Measurements from ENCODE around the gene BAG3.

BAG3 gene

DNA sequence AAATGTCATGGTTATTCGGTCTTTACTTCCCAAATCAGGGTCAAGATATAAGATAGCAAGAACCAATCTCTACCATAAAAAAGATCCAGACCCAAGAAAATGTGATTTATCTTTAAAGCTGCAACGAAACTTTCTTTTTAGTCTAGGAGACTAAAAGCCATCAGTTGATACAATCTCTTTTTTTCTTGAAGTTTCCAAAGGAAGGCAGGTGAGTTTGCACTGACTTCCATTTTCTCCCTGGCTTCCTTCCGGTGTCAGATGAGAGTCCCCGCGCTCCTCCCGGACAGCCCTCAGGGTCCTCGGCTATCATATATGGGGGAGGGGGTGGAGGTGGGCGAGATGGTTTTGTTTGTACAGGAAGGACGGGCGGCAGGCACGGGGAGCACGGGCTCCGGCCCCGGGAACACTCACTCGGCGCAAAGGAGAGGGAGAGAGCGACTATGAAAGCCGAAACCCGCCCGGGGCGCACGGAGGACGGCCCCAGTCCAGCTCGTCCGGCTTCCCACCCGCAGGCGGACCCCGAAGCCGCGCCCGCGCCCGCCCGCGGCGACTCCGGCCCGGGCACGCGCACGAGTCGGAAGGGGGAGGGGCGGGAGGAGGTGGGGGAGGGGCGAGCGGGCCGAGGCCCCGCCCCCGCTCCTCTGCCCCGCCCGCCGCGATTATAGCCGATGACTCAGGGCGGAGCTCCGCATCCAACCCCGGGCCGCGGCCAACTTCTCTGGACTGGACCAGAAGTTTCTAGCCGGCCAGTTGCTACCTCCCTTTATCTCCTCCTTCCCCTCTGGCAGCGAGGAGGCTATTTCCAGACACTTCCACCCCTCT, at the start of gene BAG3:
TSS of gene BAG3 (plus strand) at position 689 of the 822 bp plus-strand sequence. CDS start 296 bp downstream, outside the sequence.
- TF ChIP-seq, protein P1, sequence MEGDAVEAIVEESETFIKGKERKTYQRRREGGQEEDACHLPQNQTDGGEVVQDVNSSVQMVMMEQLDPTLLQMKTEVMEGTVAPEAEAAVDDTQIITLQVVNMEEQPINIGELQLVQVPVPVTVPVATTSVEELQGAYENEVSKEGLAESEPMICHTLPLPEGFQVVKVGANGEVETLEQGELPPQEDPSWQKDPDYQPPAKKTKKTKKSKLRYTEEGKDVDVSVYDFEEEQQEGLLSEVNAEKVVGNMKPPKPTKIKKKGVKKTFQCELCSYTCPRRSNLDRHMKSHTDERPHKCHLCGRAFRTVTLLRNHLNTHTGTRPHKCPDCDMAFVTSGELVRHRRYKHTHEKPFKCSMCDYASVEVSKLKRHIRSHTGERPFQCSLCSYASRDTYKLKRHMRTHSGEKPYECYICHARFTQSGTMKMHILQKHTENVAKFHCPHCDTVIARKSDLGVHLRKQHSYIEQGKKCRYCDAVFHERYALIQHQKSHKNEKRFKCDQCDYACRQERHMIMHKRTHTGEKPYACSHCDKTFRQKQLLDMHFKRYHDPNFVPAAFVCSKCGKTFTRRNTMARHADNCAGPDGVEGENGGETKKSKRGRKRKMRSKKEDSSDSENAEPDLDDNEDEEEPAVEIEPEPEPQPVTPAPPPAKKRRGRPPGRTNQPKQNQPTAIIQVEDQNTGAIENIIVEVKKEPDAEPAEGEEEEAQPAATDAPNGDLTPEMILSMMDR (conservative IDR thresholded peaks at IDR 0.05) = no peak
- H3K27ac ChIP-seq = peak within 1 kb of the TSS; percentile 82

DNA sequence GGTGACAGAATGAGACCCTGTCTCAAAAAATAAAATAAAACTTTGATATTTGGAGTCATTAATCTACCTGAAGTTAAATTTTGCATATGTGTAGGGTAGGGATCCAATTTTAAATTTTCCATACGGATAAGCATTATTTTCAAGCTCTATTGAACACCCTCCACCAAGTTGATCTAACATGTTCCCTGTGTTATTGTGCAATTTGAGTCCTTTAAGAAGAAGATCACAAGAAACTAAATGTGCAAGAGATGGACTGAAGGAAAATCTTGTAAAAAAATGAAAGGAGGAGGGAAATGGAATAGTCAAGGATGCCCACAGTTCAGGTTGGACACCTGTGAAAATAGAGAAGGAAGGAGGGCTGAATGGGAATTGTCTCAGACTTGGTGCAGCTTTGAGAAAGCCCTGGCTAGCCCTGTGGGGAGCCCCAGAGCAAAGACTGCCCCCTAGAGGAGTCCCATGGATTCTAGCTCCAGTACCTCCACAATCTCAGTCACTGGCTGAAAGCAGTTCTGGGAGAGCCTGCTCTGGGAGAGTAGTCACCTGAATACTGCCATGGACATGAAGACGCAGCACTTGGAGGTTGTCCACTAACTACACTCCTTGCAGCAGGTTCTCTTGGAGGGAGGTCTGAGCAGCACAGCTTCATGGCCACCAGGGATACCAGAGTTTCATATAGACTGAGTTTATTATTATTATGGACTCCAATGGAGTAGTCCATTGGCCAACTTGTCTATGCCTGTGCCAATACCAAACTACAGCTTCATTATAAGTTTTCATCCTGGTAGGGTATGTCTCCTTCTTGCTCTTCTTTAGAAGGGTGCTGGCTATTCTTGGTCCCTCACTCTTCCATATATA, 48.7 kb upstream of the BAG3 start:
- TF ChIP-seq, protein P1 (conservative IDR thresholded peaks at IDR 0.05) = no peak
- no peak overlapping the region for H3K27ac ChIP-seq

DNA sequence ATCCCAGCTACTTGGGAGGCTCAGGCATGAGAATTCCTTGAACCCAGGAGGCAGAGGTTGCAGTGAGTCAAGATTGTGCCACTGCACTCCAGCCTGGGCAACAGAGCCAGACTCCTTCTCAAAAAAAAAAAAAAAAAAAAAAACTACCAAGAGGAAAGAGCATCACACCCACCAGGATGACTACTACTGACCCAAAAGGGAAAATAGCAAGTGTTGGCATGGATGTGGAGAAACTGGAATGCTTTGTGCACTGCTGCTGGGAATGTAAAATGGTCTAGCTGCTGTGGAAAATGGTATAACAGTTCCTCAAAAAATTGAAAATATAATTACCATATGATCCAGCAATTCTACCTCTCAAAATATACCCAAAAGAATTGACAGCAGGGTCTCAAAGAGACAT, 46.7 kb upstream of the BAG3 start:
- H3K27ac ChIP-seq = no peak overlapping the region
- TF ChIP-seq, protein P1 (conservative IDR thresholded peaks at IDR 0.05) = no peak

DNA sequence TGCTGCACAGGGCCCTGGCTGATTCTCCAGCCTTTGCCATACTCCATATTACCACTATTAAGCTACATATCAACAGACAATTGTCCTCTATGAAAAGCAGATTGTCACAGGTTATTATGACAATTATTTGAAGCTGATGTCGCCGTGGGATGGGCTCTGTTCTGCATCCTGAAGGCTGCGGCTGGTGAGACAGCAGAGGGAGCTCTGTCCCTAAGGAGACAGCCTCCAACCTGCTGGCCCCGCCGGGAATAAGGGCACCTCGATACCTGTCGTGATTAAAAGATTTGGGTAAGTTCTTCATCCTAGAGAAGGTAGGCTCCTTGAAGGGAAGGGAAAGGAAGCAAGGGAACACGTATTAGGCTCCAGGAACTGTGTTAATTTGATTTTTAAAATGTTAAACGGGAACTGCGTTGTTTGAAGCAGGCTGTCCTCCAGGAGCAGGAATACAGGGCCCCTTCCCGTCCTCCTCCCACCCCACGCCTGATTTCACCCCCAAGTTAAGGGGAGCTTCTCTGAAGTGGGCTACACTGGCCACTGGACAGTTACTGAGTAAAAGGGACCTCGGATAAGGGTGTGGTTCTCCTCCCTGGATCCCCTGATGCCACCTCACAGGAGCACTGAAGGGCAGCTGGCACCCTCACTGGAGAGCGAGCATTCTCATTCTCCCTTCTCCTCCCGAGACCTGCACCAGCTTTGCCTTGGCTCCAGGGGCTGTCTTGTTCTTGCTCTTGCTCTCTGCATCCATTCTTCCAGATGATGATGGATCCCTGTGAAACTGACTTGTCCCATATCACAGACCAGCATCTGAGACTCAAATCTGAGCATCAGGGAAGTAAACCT, 42.6 kb upstream of the BAG3 start:
- TF ChIP-seq, protein P1 (conservative IDR thresholded peaks at IDR 0.05) = peak; percentile 85

DNA sequence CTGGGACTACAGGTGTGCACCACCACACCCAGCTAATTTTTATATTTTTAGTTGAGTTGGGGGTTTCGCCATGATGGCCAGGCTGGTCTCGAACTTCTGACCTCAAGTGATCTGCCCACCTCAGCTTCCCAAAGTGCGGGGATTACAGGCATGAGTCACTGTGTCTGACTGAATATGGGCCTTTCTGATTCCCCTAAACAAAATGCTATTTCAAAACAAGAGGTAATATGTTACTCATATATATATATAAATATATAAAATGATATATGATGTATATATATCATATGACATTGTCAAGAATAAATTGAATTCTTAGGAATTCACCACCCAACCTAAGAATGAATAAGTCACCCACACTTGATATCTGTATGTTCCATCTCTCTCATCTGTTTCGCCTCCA, 41.7 kb upstream of the BAG3 start:
- TF ChIP-seq, protein P1 (conservative IDR thresholded peaks at IDR 0.05) = no peak
- H3K27ac ChIP-seq = no peak overlapping the region

More for the DNA sequence above, 42.6 kb upstream of the BAG3 start:
- H3K27ac ChIP-seq = no peak overlapping the region

DNA sequence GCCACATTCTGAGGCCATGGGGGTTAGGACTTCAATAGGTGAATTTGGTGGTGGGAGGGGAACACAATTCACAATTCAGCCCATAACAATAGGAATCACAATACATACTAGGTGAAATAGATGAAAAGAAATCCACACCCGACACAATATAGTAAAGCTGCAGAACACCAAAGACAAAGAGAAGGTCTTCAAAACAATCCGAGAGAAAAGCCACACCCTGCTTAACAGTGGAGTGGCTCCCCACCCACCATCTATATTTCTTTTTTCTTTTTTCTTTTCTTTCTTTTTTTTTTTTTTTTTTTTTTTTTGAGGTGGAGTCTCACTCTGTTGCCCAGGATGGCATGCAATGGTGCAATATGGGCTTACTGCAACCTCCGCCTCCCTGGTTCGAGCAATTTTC, 39.7 kb upstream of the BAG3 start:
- H3K27ac ChIP-seq = no peak overlapping the region
- TF ChIP-seq, protein P1 (conservative IDR thresholded peaks at IDR 0.05) = no peak
